Endothelial cell of umbilical vein (primary cell): Measurements from ENCODE around the gene DEFB129.

Experiments
- CTCF ChIP-seq, 2 donors: IDR thresholded peaks; 1 replicate in 1 of 2; 2 replicates in 1 of 2; pipeline ENCODE4 v1.5.1; 2011; ENCODE audit warnings: low read length in 2 of 2, mild to moderate bottlenecking in 2 of 2, moderate library complexity in 2 of 2, control low read depth in 1 of 2, inconsistent platforms in 1 of 2, low read depth in 1 of 2; ENCODE audit not compliant: insufficient read depth in 1 of 2; ENCODE audit errors: extremely low read depth in 1 of 2
- EZH2 ChIP-seq: IDR thresholded peaks from 2 replicates; pipeline ENCODE4 v1.6.1; 2012; ENCODE audit warnings: borderline replicate concordance, low read depth, mild to moderate bottlenecking, moderate library complexity, low read length, inconsistent platforms; ENCODE audit not compliant: severe bottlenecking
- FOS ChIP-seq: IDR thresholded peaks from 2 replicates; pipeline ENCODE4 v1.6.1; 2011; ENCODE audit warnings: mild to moderate bottlenecking, low read length, moderate library complexity, borderline replicate concordance; ENCODE audit not compliant: insufficient read depth
- GATA2 ChIP-seq: IDR thresholded peaks from 2 replicates; pipeline ENCODE4 v1.7.0; 2011; ENCODE audit warnings: low read depth, mild to moderate bottlenecking, moderate library complexity, mixed read lengths, low read length; ENCODE audit not compliant: insufficient read length, insufficient read depth
- JUN ChIP-seq: IDR thresholded peaks from 2 replicates; pipeline ENCODE4 v1.6.1; 2011; ENCODE audit warnings: borderline replicate concordance, low read depth; ENCODE audit not compliant: insufficient read length, insufficient read depth
- MAX ChIP-seq: IDR thresholded peaks from 2 replicates; pipeline ENCODE4 v1.6.1; 2011; ENCODE audit not compliant: insufficient read depth, insufficient read length
- MYC ChIP-seq: IDR thresholded peaks from one replicate; pipeline ENCODE4 v1.6.1; 2011; ENCODE audit warnings: mild to moderate bottlenecking, low read depth, low read length
- POLR2A ChIP-seq: IDR thresholded peaks from 2 replicates; pipeline ENCODE4 v1.6.1; 2012; ENCODE audit warnings: low read depth, mild to moderate bottlenecking, control low read depth, low read length
- POLR2AphosphoS5 ChIP-seq: IDR thresholded peaks from 2 replicates; pipeline ENCODE4 v1.6.1; 2012; ENCODE audit warnings: low read depth, mild to moderate bottlenecking, control low read depth, low read length, moderate library complexity; ENCODE audit not compliant: insufficient read depth

GRCh38 chr20:251354-251753, 24.3 kb downstream of the DEFB129 start:
- no peak for TF ChIP-seq EZH2
- TF ChIP-seq CTCF (IDR thresholded peaks at IDR 0.05; ENCODE audit: extremely low read depth in 1 of 2, insufficient read depth in 1 of 2, low read depth in 1 of 2, low read length in 2 of 2) = no peak
- TF ChIP-seq MAX = no peak
- TF ChIP-seq JUN = no peak
- no peak for TF ChIP-seq POLR2A
- no peak for TF ChIP-seq POLR2AphosphoS5
- no peak for TF ChIP-seq GATA2
- no peak for TF ChIP-seq MYC
- no peak for TF ChIP-seq FOS
